ENCODE results near the gene DHRS3. TPM values are rescaled to one million over a fixed set of nuclear protein-coding genes. Genes with fewer than 3 reads are reported as not detected.

DHRS3 gene
- total RNA-seq, 1 experiment from 2014 or later: 154 TPM

DNA sequence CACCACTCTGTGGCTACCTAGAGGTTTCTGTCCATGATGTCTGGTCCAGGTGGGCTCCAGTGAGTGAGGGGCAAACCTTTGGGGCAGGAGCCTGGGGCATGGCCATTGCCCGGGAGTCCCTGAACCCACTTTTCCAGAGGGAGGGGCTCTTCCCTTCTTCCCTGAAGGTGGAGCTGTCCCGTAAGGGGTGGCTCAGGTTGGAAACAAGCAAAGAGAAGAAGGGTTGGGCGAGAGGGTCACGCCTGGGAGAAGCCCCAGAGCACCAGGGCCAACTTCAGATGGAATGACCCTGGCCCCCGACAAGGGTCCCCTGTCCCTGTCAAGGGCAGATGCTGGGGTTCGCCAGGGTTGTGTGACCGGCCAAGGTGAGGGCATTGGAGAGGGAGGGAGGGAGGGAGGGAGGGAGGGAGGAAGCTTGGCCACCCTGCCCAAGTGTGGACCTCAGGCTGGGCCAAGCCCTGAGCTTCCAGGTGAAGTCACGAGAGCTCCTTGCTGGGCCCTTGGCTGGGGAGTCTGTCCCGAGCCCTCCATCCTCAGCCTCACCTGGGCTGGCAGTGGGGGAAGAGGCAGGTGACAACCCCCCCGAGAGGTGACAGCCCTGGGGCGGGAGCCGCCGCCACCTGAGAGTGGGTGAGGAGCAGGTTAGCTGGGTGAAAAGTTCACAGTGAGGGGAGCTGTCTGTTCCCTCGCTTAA is 69.6 kb downstream of the DHRS3 start:
- CTCF ChIA-PET: no interaction called here
- H3F3A ChIP-seq (ENCODE audit: insufficient read depth, low read depth): peaks cover 18% of the 10 kb centered on the region

DNA sequence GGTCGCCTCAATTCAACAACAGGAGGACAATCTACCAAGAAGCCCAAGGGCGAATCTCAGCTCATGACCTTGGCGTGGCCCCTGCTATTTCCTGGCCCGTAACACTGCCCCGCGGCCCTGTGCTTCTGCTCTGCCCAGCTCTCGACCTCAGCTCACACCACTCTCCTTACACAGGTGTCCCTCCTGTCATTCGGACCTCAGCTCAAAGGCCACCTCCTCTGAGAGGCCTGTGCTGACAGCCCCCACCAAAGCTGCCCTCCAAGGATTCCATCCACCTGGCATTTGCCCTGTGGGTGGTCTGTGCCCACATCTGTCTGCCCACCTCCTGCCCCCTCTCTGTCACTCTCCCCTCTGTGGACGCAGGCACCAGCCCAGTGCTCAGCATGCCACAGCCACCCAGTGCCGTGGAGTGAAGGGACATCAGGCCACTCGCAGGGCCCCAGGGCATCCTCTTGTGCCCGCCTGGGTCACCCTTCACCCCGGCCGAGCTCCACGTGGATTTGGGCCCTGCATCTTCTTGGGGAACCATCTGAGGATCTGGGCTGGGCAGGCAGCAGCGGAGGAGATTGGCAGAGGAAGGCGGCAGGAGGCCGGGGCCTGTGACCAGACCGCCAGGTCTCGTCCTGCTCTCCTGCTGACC is 70.3 kb downstream of the DHRS3 start:
- DNase-seq: no peak
- H3K4me3 ChIP-seq: no peak overlapping the region
- no peak overlapping the region for H3K27ac ChIP-seq
- H3F3A ChIP-seq (ENCODE audit: insufficient read depth, low read depth): peaks cover 18% of the 10 kb centered on the region
- H3K9me2 ChIP-seq (ENCODE audit: insufficient read depth): no peaks in the 10 kb centered on the region
- no peaks in the 10 kb centered on the region for H4K20me1 ChIP-seq (ENCODE audit: insufficient read depth)
- H3K27me3 ChIP-seq (ENCODE audit: insufficient read depth, low read depth): no peaks in the 10 kb centered on the region
- no peaks in the 10 kb centered on the region for H3K79me2 ChIP-seq (ENCODE audit: low read depth)
- H3K36me3 ChIP-seq (ENCODE audit: low read depth): no peaks in the 10 kb centered on the region
- no peak overlapping the region for H2AFZ ChIP-seq
- no peak for TF ChIP-seq EZH2 (IDR thresholded peaks at IDR 0.05; ENCODE audit: low read depth)
- TF ChIP-seq, protein P1, sequence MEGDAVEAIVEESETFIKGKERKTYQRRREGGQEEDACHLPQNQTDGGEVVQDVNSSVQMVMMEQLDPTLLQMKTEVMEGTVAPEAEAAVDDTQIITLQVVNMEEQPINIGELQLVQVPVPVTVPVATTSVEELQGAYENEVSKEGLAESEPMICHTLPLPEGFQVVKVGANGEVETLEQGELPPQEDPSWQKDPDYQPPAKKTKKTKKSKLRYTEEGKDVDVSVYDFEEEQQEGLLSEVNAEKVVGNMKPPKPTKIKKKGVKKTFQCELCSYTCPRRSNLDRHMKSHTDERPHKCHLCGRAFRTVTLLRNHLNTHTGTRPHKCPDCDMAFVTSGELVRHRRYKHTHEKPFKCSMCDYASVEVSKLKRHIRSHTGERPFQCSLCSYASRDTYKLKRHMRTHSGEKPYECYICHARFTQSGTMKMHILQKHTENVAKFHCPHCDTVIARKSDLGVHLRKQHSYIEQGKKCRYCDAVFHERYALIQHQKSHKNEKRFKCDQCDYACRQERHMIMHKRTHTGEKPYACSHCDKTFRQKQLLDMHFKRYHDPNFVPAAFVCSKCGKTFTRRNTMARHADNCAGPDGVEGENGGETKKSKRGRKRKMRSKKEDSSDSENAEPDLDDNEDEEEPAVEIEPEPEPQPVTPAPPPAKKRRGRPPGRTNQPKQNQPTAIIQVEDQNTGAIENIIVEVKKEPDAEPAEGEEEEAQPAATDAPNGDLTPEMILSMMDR (conservative IDR thresholded peaks at IDR 0.05): no peak
- ChIA-PET POLR2A (ENCODE audit: unreplicated experiment) (no interaction called here), CTCF (no interaction called here)
- no peaks in the 10 kb centered on the region for H3K9me3 ChIP-seq (ENCODE audit: insufficient read depth, low read depth)
- H3K4me1 ChIP-seq (replicated peaks; ENCODE audit: insufficient read depth): peaks cover 22% of the 10 kb centered on the region
- no peak overlapping the region for H3K4me2 ChIP-seq
- no TSS peak for BruUV-seq (replicated peaks)
- intact Hi-C loops (cut with micrococcal nuclease; ENCODE audit: unreplicated experiment): no loop called here

More for the DNA sequence above, 69.6 kb downstream of the DHRS3 start:
- H3K27me3 ChIP-seq (ENCODE audit: insufficient read depth, low read depth): no peaks in the 10 kb centered on the region
- peaks cover 22% of the 10 kb centered on the region for H3K4me1 ChIP-seq (replicated peaks; ENCODE audit: insufficient read depth)
- no peak overlapping the region for H3K27ac ChIP-seq
- POLR2A ChIA-PET (ENCODE audit: unreplicated experiment): no interaction called here
- H3K9me2 ChIP-seq (ENCODE audit: insufficient read depth): no peaks in the 10 kb centered on the region
- H3K4me2 ChIP-seq: no peak overlapping the region
- H2AFZ ChIP-seq: no peak overlapping the region
- no peaks in the 10 kb centered on the region for H4K20me1 ChIP-seq (ENCODE audit: insufficient read depth)
- DNase-seq: no peak
- H3K79me2 ChIP-seq (ENCODE audit: low read depth): no peaks in the 10 kb centered on the region
- no peaks in the 10 kb centered on the region for H3K36me3 ChIP-seq (ENCODE audit: low read depth)
- no peaks in the 10 kb centered on the region for H3K9me3 ChIP-seq (ENCODE audit: insufficient read depth, low read depth)
- no peak overlapping the region for H3K4me3 ChIP-seq
- TF ChIP-seq, protein P1 (conservative IDR thresholded peaks at IDR 0.05): no peak
- no peak for TF ChIP-seq EZH2 (IDR thresholded peaks at IDR 0.05; ENCODE audit: low read depth)
- intact Hi-C loops (cut with micrococcal nuclease; ENCODE audit: unreplicated experiment): no loop called here
- no TSS peak for BruUV-seq (replicated peaks)

DNA sequence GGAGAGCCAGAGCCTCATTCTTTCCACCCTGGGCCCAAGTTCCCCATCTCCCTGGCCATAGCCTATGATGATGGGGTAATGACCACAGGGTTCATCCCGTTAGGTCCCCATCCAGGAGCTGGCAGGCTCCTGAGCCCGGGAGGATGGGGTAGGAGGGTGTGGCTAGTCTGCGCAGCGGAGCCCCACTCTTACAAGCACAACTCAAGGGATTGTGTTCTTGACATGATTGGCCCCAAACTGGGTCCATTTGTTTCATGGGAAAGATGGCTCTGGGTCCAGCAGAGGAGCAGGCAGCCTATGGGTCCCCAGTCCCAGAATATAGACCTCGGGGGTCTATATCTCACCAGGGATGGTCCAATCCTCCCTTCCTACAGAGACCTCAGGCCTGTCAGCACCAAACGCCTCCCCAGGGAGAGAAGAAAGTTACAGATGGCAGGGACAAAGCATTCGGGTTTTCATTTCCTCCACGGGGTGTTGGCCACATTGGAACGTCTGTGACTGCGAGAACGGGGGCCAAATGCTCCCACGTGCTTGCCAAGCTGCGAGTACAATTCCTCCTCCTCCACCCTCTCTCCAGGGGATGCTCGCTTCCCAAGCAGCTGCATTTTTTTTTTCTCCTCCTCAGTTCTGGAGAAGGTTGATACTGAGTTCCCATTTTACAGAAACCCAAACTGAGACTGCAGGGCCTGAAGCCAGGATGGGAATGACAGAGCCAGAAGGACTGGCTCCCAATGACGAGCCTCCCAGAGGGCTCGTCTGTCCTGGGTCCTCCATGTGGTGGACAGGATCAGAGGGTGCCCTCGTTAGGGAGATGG is 71.0 kb downstream of the DHRS3 start:
- CTCF ChIA-PET: no interaction called here
- no peaks in the 10 kb centered on the region for H3K9me2 ChIP-seq (ENCODE audit: insufficient read depth)
- H3K9me3 ChIP-seq (ENCODE audit: insufficient read depth, low read depth): no peaks in the 10 kb centered on the region
- intact Hi-C loops (cut with micrococcal nuclease; ENCODE audit: unreplicated experiment): no loop called here
- no TSS peak for BruUV-seq (replicated peaks)
- H3F3A ChIP-seq (ENCODE audit: insufficient read depth, low read depth): peaks cover 18% of the 10 kb centered on the region
- no peak overlapping the region for H2AFZ ChIP-seq
- H3K27me3 ChIP-seq (ENCODE audit: insufficient read depth, low read depth): no peaks in the 10 kb centered on the region
- no peak overlapping the region for H3K27ac ChIP-seq
- peaks cover 22% of the 10 kb centered on the region for H3K4me1 ChIP-seq (replicated peaks; ENCODE audit: insufficient read depth)
- no peak overlapping the region for H3K4me3 ChIP-seq
- no peaks in the 10 kb centered on the region for H3K36me3 ChIP-seq (ENCODE audit: low read depth)
- no peak for TF ChIP-seq EZH2 (IDR thresholded peaks at IDR 0.05; ENCODE audit: low read depth)
- TF ChIP-seq, protein P1 (conservative IDR thresholded peaks at IDR 0.05): no peak
- no peaks in the 10 kb centered on the region for H4K20me1 ChIP-seq (ENCODE audit: insufficient read depth)
- DNase-seq: no peak
- no peaks in the 10 kb centered on the region for H3K79me2 ChIP-seq (ENCODE audit: low read depth)
- H3K4me2 ChIP-seq: no peak overlapping the region
- POLR2A ChIA-PET (ENCODE audit: unreplicated experiment): no interaction called here

All from PC-9 (cell line).